Effector CD8-positive, alpha-beta T cell (primary cell): ENCODE measurements around the gene MARCHF2.

Experiments used
- DNase-seq: peaks from one replicate; lab custom pipeline; 2025; lab: John Stamatoyannopoulos, UW

The MARCHF2 gene

DNA sequence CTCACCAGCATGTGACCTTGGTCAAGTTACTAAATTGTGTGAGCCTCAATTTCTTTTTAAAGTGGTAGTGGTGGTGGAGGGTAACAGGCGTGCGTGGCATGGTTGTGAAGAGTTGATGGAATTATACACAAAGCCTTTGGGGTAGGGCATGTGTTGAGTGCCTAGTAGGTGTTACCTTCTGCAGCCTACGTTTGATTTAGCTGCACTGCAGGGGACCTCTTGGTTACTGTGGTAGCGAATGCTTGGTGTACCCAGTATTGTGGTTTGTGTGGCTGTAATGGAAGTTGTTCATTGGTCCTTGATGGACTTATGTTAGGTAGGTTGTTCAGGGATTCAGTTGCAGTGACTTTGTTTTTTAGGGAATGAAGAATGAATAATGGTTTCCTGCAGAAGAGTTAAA is 64.8 kb downstream of the MARCHF2 start:
- no peak for DNase-seq

DNA sequence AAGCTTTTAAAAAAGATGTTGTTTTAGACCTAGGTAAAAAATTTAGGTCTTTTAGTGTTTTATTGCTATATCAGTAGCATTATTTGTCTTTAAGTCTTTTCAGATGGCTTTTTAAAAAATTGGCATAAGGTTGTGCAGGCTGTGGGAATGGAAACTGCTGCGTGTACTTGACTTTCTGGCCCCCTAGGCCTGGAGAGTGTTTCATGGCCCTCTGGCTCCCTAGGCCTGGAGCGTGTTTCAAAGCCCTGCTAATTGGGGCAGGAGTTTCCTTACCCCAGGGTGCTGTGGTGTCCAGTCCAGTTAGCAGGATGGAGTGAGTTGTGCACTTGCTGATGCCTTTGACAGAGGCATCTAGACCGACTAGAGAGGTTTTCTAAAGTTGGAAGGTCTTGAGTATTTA is 65.5 kb downstream of the MARCHF2 start:
- DNase-seq: no peak

DNA sequence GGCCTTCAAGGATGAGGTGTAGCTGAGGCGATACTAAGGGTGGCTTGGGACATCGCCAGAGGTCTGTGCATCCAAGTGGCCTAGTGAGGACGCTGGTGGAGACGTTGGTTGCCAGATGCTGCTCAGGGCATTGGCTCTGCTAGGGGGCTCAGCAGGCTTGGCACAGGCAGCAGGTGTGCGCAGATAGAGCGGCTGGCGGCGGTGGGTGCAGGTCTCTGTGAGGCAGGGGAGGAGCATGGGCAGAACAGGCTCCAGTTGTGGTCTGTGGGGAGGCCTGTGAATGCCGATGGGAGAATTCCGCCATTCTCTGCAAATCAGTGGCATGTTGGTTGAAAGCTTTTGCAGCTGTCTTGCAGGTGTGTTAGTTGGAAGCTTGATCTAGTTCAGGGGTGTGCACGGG is 68.1 kb downstream of the MARCHF2 start:
- no peak for DNase-seq

DNA sequence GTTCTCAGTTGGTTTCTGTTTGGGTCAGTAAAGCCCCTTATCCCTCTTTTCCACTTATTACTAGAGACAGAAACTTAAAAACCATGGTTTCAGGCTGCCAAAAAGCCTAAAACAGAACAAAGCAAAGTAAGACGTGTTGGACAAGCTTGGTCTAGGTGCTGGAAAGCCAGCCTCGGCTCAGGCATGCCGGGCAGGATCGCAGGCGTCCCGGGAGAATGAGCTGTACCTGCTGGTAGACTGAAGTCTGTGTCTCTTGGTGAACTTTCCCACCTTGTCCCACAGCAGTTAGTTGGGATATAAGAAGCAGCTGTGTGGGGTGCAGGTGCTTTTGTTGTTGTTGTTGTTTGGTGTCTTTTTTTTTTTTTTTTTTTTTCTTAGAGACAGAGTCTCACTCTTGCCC is 68.5 kb downstream of the MARCHF2 start:
- DNase-seq: no peak

DNA sequence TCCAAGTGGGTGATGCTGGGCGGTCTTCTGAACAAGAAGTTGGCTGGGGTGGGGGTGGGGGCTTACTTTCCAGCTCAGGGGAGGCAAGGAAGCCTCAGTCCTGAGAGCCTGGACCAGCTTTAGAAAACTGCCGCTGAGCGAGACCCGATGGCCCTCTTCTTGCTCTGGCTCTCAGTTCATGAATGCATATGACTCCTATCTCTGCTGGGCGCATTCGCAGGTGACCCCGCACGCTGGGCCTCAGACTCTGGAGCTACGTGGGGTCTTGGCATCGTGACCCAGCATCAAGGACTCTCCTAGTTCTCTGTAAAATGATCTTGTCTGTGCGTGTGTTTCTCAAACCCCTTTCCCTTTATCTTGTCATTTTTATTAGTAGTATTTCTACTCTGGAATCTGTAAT is 69.6 kb downstream of the MARCHF2 start:
- no peak for DNase-seq

DNA sequence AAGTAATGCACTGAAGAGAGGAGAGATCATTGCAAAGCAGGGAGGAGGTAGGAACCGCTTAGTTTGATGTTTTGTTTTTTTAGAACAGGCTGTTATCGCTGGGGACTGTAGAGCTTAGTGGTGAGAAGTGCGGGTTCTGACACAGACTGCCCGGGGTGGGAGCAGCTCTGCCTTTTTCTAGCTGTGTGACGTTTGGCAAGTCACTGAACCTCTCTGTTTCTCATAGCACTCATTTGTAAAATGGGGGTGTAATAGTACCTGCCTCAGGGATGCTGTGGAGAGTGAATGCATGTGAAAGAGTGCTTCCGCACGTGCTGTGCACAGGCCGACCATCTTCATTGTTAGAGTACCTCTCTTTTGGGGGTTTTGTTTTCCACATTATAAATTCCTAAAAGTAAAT is 70.1 kb downstream of the MARCHF2 start:
- DNase-seq: no peak

DNA sequence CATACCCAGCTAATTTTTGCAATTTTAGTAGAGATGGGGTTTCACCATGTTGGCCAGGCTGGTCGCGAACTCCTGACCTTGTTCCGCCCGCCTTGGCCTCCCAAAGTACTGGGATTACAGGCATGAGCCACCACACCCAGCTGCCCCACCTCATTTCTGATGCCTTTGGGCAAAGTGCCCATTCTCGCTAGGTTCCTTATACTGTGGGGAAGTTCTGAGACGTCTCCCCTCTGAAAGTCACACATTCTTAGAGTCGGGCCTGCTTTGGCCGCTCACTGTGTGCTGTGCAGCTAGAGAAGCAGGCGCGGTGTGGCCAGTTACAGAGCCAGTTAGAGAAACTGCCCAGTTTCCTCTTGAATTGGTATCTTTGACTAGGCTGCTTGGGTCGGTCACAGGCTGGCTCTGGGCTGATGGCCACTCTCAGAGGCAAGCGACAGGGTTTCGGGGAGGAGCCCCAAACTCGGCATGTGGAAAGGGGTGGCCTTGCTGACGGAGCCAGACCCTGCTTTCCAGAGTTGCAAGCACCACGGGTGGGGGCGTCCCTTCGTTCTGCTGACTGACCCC is 71.3 kb downstream of the MARCHF2 start:
- no peak for DNase-seq

DNA sequence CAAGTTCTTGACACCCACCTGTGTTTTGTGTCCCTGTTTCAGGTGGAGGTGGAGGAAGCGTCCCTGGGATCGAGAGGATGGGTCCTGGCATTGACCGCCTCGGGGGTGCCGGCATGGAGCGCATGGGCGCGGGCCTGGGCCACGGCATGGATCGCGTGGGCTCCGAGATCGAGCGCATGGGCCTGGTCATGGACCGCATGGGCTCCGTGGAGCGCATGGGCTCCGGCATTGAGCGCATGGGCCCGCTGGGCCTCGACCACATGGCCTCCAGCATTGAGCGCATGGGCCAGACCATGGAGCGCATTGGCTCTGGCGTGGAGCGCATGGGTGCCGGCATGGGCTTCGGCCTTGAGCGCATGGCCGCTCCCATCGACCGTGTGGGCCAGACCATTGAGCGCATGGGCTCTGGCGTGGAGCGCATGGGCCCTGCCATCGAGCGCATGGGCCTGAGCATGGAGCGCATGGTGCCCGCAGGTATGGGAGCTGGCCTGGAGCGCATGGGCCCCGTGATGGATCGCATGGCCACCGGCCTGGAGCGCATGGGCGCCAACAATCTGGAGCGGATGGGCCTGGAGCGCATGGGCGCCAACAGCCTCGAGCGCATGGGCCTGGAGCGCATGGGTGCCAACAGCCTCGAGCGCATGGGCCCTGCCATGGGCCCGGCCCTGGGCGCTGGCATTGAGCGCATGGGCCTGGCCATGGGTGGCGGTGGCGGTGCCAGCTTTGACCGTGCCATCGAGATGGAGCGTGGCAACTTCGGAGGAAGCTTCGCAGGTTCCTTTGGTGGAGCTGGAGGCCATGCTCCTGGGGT is 72.7 kb downstream of the MARCHF2 start:
- no peak for DNase-seq

DNA sequence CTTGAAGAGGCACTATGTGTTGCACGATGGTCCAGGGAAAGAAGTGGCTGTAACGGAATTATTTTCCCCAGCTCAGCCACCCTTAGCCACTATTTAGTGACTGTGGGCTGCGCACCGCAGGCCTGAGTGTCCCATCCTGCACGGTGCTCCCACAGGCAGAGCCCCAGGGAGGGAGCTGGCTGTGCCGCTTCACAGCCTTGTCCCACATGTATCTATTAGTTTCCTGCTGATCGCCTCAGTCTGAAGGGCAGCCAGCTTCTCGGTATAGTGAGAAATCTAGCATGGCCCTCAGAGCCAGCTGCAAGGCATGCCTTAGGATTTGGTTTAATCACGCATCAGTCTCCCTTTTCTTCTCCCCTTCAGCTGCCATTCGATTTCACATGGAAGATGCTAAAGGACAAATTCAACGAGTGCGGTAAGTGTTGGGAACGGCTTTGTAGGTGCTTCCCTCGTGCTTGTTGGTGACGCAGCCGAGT is 73.6 kb downstream of the MARCHF2 start:
- DNase-seq: no peak

DNA sequence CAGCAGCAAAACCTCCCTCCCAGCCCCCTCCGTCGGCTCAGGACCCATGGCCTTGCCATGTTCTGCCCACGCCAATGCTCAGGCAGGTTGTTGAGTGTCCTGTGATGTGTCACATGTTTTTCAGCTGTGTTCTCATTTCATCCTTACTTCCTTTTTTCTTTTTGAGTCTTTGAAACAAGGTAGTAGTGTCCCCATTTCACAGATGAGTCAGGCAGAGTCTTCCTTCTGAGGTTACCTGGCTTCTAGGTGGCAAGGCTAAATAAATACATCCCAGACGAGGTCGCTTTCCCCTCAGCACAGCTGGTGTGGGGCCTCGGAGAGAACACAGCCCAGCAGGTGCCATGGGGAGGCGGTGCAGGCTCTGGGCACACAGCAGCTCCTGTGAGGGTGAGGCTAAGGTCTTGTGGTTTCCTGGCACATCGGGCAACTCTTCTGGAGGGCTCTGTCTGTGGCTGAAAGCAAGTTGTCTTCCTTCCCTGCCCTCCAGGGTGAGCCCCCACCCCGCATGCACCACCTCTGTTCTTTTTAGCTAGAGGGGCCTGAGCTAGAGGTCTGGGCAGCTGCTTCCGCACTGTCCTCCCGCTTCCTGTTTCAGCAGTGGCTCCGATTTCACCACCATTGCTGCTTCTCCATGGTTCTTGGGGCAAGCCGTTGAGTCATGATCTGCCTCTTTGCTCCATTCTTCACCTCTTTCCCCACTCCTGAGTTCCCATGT is 74.2 kb downstream of the MARCHF2 start:
- no peak for DNase-seq

DNA sequence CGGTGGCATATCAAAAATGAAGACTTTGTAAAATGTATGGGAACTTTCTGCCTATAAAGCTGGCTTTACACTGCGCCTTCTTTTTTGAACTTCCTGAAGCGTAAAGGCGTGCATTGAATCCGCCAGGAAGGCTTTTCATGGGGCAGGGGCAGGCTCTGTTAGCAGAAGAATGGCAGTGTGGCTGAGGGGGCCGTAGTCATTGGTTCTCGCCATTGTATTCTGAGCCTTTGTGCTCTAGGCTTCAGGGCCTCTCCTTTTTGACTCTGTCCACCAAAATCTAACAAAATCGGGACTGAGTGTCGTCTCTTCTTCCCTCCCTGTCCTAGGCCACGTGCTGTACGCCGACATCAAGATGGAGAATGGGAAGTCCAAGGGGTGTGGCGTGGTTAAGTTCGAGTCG is 75.3 kb downstream of the MARCHF2 start:
- no peak for DNase-seq
